ENCODE measurements around the gene ADAD2. TPM values are rescaled to one million over a fixed set of nuclear protein-coding genes. Genes with fewer than 3 reads are reported as not detected.

ADAD2 gene
- not detected for polyA plus RNA-seq (2012; ENCODE audit: missing spikeins)

DNA sequence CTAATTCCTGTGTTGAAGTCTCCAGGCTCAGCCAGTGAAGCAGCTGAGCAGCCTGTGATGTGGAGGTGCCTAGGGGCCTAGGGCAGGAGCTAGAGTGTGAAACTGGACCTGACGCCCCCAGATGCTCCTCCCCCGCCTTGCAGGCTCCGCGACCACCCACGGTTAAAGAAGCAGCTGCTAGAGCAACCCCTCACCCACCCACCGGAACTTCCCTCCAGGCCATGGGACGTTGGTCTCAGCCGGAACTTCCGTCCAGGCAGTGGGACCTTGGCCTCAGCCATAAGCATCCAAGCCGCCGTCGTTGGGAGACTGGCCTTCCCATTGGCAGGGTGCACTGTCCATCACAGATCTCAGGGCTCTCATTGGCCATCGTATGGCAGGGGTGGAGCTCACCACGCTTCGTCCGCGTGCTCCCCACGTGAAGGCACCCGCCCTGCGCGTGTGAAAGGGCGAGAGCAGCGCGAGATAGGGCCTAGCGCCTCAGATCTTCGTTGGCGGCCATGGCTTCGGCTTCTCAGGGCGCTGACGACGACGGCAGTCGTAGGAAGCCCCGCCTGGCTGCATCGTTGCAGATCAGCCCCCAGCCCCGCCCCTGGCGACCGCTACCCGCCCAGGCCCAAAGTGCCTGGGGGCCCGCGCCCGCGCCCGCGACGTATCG, at the start of gene ADAD2:
Gene ADAD2 (plus strand): TSS at position 427 of the 658 bp plus-strand sequence. CDS start 74 bp downstream, at position 501.
- FAIRE-seq (no peak), DNase-seq (ENCODE audit: insufficient read length) (no peak)
- TF ChIP-seq POLR2A (IDR thresholded peaks at IDR 0.05; ENCODE audit: low read depth, low read length): no peak
- no peak for TF ChIP-seq TAF1 (IDR thresholded peaks at IDR 0.05; ENCODE audit: borderline replicate concordance, low read depth, low read length)
- no peak for TF ChIP-seq POLR2AphosphoS5 (IDR thresholded peaks at IDR 0.05; ENCODE audit: low read depth, low read length)

DNA sequence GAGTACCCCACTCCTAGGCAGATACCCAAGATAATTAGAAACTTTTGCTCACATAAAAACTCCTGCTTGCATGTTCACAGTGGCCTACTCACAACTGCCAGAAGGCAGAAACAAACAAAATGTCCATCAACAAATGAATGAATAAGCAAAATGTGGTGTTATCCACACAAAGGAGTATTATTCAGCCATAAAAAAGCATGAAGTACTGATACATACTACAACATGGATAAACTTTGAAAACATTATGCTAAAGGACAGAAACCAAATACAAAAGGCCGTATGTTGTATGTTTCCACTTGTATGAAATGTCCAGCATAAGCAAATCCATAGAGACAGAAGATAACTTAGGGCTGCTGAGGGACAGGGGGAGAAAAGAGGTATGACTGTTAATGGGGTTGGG, 47.9 kb upstream of the ADAD2 start:
- FAIRE-seq: no peak

DNA sequence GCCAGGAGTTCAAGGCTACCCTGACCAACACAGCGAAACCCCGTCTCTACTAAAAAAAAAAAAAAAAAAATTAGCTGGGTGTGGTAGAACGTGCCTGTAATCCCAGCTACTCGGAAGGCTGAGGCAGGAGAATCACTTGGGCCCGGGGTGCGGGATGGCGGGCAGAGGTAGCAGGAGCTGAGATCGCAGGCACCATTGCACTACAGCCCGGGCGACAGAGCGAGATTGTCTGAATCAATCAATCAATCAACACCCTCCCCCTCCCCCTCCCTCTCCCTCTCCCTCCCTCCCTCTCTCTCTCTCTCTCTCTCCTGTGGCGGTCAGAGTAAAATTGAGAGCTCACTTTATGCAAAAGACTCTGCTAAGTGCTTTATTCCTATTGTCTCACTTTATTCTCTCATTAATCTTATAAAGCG, 47.2 kb upstream of the ADAD2 start:
- DNase-seq (ENCODE audit: insufficient read length) (no peak), FAIRE-seq (no peak)
- TF ChIP-seq POLR2A (IDR thresholded peaks at IDR 0.05; ENCODE audit: low read depth, low read length): no peak
- TF ChIP-seq POLR2AphosphoS5 (IDR thresholded peaks at IDR 0.05; ENCODE audit: low read depth, low read length): no peak
- no peak for TF ChIP-seq TAF1 (IDR thresholded peaks at IDR 0.05; ENCODE audit: borderline replicate concordance, low read depth, low read length)

More for the DNA sequence above, 47.9 kb upstream of the ADAD2 start:
- TF ChIP-seq POLR2AphosphoS5 (IDR thresholded peaks at IDR 0.05; ENCODE audit: low read depth, low read length): no peak
- no peak for TF ChIP-seq POLR2A (IDR thresholded peaks at IDR 0.05; ENCODE audit: low read depth, low read length)
- TF ChIP-seq TAF1 (IDR thresholded peaks at IDR 0.05; ENCODE audit: borderline replicate concordance, low read depth, low read length): no peak
- no peak for DNase-seq (ENCODE audit: insufficient read length)

DNA sequence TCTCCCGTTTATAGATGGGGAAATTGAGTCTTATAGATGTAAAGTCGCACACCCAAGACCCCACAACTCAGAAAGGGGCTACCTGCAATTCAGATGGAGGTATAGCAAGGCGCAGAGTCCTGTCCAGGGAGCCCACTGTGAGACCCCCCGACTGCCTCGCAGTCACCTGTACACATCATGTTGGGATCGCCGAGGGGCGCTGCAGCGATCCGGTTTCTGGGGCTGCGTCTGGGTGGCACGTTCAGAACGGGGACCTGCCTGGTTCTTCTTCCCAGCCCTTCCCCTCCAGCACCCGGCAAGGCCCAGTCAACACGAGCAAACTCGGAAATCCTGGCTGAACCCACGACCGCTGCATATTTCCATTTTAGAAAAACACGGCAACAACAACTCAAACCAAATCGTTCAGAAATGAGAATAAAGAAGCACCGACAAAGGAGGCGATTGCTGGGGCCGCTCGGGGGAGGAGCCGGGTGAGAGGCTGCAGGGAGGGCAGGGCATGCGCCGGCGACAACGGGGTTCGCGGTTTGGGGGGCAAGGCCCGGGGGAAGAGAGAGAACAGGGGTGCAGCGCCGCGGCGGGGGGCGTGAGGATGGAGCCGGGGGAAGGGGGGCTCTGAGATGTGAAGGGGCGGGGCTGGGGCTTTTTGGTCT, 46.6 kb upstream of the ADAD2 start:
- no peak for FAIRE-seq
- DNase-seq (ENCODE audit: insufficient read length): peak; percentile 33
- no peak for TF ChIP-seq TAF1 (IDR thresholded peaks at IDR 0.05; ENCODE audit: borderline replicate concordance, low read depth, low read length)
- no peak for TF ChIP-seq POLR2AphosphoS5 (IDR thresholded peaks at IDR 0.05; ENCODE audit: low read depth, low read length)

DNA sequence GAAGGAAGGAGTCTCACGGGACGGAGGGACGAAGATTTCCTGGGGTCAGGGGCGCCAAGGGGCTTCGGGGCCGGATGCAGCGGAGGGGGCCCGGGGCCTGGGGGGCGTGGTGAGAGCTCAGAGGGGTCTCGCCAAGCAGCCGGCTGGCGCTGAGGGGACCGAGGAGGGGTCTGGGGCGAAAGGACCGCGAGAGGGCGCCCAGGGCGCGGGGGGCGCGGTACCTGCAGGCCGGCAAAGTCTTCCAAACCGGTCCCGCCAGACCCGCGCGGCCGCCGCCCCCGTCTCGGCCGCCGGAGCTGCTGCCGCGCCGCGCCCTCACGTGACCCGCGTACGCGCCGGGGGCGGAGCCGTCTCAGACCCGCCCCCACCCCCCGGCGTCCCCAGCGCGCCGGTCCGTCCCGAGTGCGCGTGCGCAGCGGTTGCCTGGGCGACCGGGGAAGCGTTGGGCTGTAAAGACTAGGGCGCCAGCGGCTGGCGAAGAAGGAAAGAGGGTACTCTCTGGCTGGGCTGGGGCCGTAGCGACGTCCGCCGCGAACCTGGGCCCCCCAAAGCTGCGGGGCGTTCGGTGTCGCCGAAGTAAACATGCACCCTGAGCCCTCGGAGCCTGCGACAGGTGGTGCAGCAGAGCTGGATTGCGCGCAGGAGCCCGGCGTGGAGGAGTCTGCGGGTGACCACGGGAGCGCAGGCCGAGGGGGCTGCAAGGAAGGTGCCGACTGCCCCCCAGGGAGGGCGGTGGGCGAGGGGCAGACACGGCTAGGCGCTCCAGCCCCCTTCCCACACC, 45.9 kb upstream of the ADAD2 start, which contains the start of the genes DNAAF1 and HSDL1:
Gene DNAAF1 (plus strand): TSS at position 450 of the 781 bp plus-strand sequence. CDS start 133 bp downstream, at position 583.
Gene HSDL1 (minus strand): TSS at position 319 of the 781 bp plus-strand sequence. CDS start 13,856 bp downstream, outside the sequence.
- TF ChIP-seq POLR2A (IDR thresholded peaks at IDR 0.05; ENCODE audit: low read depth, low read length) (peak; percentile 59; the same call in 1 of the 2 replicates), TAF1 (IDR thresholded peaks at IDR 0.05; ENCODE audit: borderline replicate concordance, low read depth, low read length) (no peak)
- DNase-seq (ENCODE audit: insufficient read length) (peak; percentile 93), FAIRE-seq (peak; percentile 95)

DNA sequence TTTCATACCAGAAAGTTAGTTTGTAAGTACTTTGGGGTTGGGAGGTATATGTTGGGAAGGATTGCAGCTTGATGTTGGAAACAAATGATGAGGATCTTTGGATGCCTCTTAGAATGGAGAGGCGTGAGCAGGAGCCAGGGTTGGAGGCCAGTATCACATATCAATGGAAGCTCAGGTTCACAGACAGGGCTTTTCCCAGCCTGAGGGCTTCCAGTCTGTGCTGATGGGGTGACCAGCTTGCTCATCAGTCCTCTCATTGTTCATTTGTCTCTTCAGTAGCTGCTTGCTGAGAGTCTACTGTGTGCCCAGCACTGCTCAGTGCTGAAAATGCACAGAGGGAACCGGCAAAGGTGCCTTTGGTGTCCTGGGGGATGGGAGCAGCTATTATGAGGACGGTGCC, 40.0 kb upstream of the ADAD2 start:
- TF ChIP-seq TAF1 (IDR thresholded peaks at IDR 0.05; ENCODE audit: borderline replicate concordance, low read depth, low read length): no peak
- TF ChIP-seq POLR2AphosphoS5 (IDR thresholded peaks at IDR 0.05; ENCODE audit: low read depth, low read length): no peak
- TF ChIP-seq POLR2A (IDR thresholded peaks at IDR 0.05; ENCODE audit: low read depth, low read length): no peak
- no peak for DNase-seq (ENCODE audit: insufficient read length)
- FAIRE-seq: no peak

DNA sequence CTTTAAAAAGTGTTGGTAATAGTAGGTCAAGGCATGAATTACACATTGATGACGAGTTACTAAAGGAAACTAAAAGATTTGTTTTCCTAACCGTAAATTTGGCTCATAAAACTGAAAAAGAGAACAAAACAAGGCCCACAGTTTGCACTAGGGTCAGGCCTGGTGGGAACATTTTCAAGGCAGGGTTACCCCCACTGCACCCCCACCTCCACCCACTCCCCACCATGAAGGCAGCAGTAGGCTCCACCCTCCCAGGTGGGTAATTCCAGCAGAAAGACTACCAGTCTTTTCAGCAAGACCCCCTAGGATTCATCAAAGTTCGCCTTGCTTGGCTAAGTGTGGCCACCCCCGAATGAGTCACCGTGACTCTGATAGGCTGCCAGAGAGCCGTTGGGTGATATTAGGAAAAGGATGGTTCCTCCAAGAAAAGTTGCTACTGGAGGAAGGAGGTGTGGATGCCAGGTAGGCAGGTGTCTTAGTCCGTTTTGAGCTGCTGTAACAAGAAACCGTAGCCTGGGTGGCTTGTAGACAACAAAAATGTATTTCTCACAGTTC, 37.2 kb upstream of the ADAD2 start:
- no peak for TF ChIP-seq POLR2A (IDR thresholded peaks at IDR 0.05; ENCODE audit: low read depth, low read length)
- DNase-seq (ENCODE audit: insufficient read length) (no peak), FAIRE-seq (no peak)

DNA sequence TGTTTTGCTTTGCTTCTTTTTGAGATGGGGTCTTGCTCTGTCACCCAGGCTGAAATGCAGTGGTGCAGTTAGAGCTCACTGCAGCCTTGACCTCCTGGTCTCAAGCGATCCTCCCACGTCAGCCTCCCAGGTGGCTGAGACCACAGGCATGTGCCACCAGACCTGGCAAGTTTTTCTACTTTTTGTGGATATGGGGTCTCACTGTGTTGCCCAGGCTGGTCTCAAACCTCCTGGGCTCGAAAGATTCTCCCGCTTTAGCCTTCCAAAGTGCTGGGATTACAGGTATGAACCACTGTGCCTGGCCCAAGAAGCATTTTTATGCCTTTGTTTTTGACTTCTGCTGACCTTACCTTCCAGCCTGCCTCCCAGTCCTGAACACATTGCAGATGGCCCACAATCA, 35.7 kb upstream of the ADAD2 start:
- TF ChIP-seq POLR2AphosphoS5 (IDR thresholded peaks at IDR 0.05; ENCODE audit: low read depth, low read length) (no peak), POLR2A (IDR thresholded peaks at IDR 0.05; ENCODE audit: low read depth, low read length) (no peak), TAF1 (IDR thresholded peaks at IDR 0.05; ENCODE audit: borderline replicate concordance, low read depth, low read length) (no peak)
- FAIRE-seq (no peak), DNase-seq (ENCODE audit: insufficient read length) (no peak)

DNA sequence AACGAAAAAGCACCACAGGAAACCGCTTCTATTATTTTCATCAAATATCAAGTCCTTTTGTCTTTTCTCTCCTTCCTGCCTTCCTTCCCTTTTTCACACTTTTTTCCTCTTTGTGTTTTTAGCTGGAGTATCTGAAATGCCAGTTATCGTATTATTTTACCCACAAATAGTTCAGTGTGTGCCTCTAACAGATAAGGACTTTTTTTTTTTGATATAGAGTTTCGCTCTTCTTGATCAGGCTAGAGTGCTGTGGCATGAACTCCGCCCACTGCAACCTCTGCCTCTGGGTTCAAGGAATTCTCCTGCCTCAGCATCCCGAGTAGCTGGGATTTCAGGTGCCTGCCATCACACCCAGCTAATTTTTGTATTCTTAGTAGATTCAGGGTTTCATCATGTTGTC, 35.2 kb upstream of the ADAD2 start:
- TF ChIP-seq POLR2AphosphoS5 (IDR thresholded peaks at IDR 0.05; ENCODE audit: low read depth, low read length): no peak
- no peak for TF ChIP-seq POLR2A (IDR thresholded peaks at IDR 0.05; ENCODE audit: low read depth, low read length)
- no peak for TF ChIP-seq TAF1 (IDR thresholded peaks at IDR 0.05; ENCODE audit: borderline replicate concordance, low read depth, low read length)
- DNase-seq (ENCODE audit: insufficient read length) (no peak), FAIRE-seq (no peak)

DNA sequence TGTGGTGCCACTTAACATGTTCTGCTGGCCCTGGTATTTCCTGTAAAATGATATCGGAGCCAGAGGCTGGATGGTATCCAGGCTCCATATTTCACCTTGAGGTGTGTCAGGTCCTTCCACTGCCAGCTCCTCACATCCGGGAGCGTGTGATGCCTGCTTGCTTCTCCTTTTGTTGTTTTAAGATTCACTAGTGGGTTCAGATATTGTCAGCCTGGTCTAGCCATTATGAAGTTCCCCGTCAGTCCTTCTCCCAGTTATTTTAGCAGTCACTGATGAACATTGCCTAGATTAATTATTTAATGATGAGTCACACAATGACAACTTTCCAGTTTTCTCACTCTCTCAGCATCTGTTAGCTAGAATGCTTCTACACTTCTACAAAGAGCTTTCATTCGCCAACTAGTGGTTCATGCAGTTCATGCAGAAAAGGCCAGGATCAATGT, 34.6 kb upstream of the ADAD2 start:
- TF ChIP-seq TAF1 (IDR thresholded peaks at IDR 0.05; ENCODE audit: borderline replicate concordance, low read depth, low read length): no peak
- no peak for TF ChIP-seq POLR2AphosphoS5 (IDR thresholded peaks at IDR 0.05; ENCODE audit: low read depth, low read length)
- TF ChIP-seq POLR2A (IDR thresholded peaks at IDR 0.05; ENCODE audit: low read depth, low read length): no peak
- no peak for DNase-seq (ENCODE audit: insufficient read length)
- FAIRE-seq: no peak

DNA sequence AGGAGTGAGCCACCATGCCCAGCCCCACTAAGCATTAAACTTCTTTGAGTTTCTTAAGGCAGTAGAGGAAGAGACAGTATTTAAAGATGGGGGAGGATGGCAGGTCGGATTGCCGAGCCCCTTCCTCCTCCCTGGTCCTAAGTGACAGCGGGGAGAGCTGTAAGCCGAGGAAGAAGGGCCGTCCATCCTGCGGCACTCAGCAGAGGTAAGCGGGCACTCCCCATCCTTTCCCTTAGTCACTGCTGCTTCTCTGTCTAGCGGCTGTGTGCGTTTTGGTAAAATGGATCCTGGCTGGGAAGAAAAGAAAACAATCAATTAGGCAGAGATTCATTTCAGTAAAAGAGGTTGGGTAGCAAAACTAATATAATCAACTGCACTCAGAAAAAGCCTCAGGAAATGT, 31.9 kb upstream of the ADAD2 start:
- FAIRE-seq: no peak
- TF ChIP-seq TAF1 (IDR thresholded peaks at IDR 0.05; ENCODE audit: borderline replicate concordance, low read depth, low read length): no peak
- DNase-seq (ENCODE audit: insufficient read length): no peak

Measured in GM12892 (cell line).